Measurements from ENCODE around the gene RUNX1.

DNA sequence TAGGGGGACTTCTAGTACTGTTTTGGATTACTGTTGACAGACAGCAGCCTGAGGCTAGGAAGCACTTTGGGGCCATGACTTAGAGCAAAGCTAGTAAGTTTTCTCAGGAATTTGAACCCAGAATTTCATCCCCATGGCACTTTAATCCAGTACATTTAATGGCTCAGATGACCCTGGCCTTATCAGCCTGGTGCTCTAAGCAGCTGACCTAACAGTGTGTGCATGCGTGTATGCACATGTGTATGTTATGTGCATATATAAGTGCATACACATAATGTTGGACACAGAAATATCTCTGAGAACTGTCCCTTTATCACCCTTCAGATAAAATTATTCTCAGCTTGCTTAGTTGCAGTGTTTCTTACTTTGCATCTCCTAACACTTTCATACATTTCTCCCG lies 265.3 kb downstream of the RUNX1 start:
- TF ChIP-seq, protein P1, sequence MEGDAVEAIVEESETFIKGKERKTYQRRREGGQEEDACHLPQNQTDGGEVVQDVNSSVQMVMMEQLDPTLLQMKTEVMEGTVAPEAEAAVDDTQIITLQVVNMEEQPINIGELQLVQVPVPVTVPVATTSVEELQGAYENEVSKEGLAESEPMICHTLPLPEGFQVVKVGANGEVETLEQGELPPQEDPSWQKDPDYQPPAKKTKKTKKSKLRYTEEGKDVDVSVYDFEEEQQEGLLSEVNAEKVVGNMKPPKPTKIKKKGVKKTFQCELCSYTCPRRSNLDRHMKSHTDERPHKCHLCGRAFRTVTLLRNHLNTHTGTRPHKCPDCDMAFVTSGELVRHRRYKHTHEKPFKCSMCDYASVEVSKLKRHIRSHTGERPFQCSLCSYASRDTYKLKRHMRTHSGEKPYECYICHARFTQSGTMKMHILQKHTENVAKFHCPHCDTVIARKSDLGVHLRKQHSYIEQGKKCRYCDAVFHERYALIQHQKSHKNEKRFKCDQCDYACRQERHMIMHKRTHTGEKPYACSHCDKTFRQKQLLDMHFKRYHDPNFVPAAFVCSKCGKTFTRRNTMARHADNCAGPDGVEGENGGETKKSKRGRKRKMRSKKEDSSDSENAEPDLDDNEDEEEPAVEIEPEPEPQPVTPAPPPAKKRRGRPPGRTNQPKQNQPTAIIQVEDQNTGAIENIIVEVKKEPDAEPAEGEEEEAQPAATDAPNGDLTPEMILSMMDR (IDR thresholded peaks at IDR 0.05) = no peak
- no peak for TF ChIP-seq ZFX (IDR thresholded peaks at IDR 0.05; ENCODE audit: borderline replicate concordance)

Data from 22Rv1 (cell line).